ENCODE measurements around the gene GPR146. TPM values are rescaled to one million over a fixed set of nuclear protein-coding genes. Genes with fewer than 3 reads are reported as not detected.

Gene GPR146
- total RNA-seq, 1 experiment from 2014 or later: 0.95 TPM

DNA sequence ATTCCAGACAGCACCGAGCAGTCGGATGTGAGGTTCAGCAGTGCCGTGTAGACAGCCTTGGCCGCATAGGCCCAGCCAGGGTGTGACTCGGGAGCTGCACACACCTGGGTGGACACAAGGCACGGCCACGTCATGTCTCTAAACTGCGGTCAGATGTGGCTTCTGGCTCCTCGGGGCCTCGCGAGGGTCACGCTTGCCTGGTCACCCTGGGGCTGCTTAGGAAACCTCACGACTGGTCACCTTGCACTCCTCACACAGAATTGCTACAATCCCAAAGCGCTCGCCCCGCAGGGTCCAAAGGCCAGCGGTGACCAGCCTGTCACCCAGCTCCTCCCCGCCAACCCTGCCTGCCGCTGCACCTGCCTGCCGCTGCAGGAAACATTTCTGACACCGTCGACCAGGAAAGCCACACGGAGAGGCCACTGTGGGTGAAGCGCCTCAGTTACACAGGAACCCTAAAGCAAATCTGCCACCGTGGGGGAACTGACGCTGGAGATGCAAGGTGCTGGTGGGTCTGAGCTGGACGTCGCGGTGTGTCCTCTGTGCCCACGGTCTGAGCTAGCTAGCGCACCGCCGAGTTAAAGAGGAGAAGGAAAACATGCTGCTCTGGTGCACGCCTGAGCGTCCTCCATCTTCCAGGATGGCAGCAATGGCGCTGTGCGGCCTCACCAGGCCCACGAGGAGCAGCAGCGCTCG is 48.6 kb downstream of the GPR146 start:
- H3K27me3 ChIP-seq (replicated peaks; ENCODE audit: insufficient read depth, low read depth, low read length, poor library complexity): no peaks in the 10 kb centered on the region
- no peak overlapping the region for H3K4me3 ChIP-seq (ENCODE audit: low read depth, low read length, poor library complexity, severe bottlenecking)
- CTCF ChIA-PET: no interaction called here
- no peaks in the 10 kb centered on the region for H3K4me1 ChIP-seq (ENCODE audit: insufficient read depth, low read length, poor library complexity, severe bottlenecking)
- intact Hi-C loops (cut with micrococcal nuclease; ENCODE audit: unreplicated experiment): no loop called here
- POLR2A ChIA-PET (ENCODE audit: low non-redundant PET): no interaction called here
- no peak for TF ChIP-seq EZH2 (IDR thresholded peaks at IDR 0.05; ENCODE audit: borderline replicate concordance, low read depth, low read length, poor library complexity, severe bottlenecking)
- TF ChIP-seq, protein P1, sequence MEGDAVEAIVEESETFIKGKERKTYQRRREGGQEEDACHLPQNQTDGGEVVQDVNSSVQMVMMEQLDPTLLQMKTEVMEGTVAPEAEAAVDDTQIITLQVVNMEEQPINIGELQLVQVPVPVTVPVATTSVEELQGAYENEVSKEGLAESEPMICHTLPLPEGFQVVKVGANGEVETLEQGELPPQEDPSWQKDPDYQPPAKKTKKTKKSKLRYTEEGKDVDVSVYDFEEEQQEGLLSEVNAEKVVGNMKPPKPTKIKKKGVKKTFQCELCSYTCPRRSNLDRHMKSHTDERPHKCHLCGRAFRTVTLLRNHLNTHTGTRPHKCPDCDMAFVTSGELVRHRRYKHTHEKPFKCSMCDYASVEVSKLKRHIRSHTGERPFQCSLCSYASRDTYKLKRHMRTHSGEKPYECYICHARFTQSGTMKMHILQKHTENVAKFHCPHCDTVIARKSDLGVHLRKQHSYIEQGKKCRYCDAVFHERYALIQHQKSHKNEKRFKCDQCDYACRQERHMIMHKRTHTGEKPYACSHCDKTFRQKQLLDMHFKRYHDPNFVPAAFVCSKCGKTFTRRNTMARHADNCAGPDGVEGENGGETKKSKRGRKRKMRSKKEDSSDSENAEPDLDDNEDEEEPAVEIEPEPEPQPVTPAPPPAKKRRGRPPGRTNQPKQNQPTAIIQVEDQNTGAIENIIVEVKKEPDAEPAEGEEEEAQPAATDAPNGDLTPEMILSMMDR (conservative IDR thresholded peaks at IDR 0.05; ENCODE audit: low read depth, low read length): no peak
- H3K27ac ChIP-seq (ENCODE audit: low read depth, low read length, poor library complexity, severe bottlenecking): no peak overlapping the region
- no peaks in the 10 kb centered on the region for H3K36me3 ChIP-seq (ENCODE audit: insufficient read depth, low read length, poor library complexity, severe bottlenecking)
- DNase-seq (ENCODE audit: low spot score): no peak
- no peaks in the 10 kb centered on the region for H3K9me3 ChIP-seq (ENCODE audit: low read depth, low read length, poor library complexity, severe bottlenecking)
- BruUV-seq (replicated peaks): no TSS peak

DNA sequence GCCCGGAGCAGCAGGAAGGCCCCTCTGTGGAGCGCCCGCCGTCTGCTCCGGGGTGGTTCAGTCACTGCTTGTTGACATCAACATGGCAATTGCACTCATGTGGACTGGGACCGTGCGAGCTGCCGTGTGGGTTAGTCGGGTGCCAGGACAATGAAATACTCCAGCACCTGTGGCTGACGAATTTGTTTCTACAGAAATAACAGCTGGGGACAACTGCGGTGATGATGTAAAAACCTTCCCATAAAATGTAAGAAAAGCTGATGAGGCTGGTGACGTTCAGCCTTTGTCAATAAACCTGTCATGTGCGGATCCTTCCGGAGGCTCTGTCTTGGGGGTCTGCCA is 49.1 kb downstream of the GPR146 start:
- TF ChIP-seq, protein P1 (conservative IDR thresholded peaks at IDR 0.05; ENCODE audit: low read depth, low read length): no peak
- no peak for TF ChIP-seq EZH2 (IDR thresholded peaks at IDR 0.05; ENCODE audit: borderline replicate concordance, low read depth, low read length, poor library complexity, severe bottlenecking)
- Histone ChIP-seq H3K4me1 (ENCODE audit: insufficient read depth, low read length, poor library complexity, severe bottlenecking) (no peaks in the 10 kb centered on the region), H3K27me3 (replicated peaks; ENCODE audit: insufficient read depth, low read depth, low read length, poor library complexity) (no peaks in the 10 kb centered on the region), H3K27ac (ENCODE audit: low read depth, low read length, poor library complexity, severe bottlenecking) (no peak overlapping the region), H3K4me3 (ENCODE audit: low read depth, low read length, poor library complexity, severe bottlenecking) (no peak overlapping the region), H3K36me3 (ENCODE audit: insufficient read depth, low read length, poor library complexity, severe bottlenecking) (no peaks in the 10 kb centered on the region), H3K9me3 (ENCODE audit: low read depth, low read length, poor library complexity, severe bottlenecking) (no peaks in the 10 kb centered on the region)
- CTCF ChIA-PET: interaction anchor here (0.5 kb wide), 1 partner anchor 94 kb away, joined by 4 read pairs; no protein-coding TSS in a partner anchor
- no peak for DNase-seq (ENCODE audit: low spot score)
- no TSS peak for BruUV-seq (replicated peaks)
- intact Hi-C loops (cut with micrococcal nuclease; ENCODE audit: unreplicated experiment): no loop called here
- POLR2A ChIA-PET (ENCODE audit: low non-redundant PET): no interaction called here

DNA sequence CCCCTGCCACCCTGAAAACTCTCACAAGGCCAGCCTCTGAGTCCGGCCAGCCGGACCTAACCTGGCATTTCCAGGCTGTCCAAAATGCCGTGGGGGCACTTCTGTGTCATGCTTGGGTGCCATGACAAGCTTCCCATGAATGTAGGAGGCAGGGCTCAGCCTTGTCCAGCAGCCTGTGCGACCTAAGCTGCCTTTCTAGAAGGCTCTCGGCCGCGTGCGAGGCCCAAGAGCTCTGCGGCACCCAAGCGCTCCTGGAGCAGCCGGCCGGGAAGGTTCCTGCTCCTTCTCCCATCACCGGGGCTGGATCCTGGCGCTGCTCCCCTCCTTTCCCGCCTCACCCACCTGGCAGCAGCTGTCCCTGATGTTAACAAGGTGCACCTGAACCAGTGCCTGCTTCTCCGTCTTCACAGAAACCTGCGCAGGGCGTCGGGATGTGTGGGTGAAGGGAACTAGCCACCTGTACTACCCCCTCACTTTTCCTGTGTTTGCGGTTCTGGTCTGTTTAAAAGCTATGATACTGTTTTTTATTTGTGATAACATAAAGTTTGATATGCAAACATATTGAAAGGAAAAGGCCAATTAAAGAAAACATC is 49.7 kb downstream of the GPR146 start:
- Histone ChIP-seq H3K27me3 (replicated peaks; ENCODE audit: insufficient read depth, low read depth, low read length, poor library complexity) (no peaks in the 10 kb centered on the region), H3K4me3 (ENCODE audit: low read depth, low read length, poor library complexity, severe bottlenecking) (no peak overlapping the region), H3K9me3 (ENCODE audit: low read depth, low read length, poor library complexity, severe bottlenecking) (no peaks in the 10 kb centered on the region), H3K27ac (ENCODE audit: low read depth, low read length, poor library complexity, severe bottlenecking) (no peak overlapping the region), H3K4me1 (ENCODE audit: insufficient read depth, low read length, poor library complexity, severe bottlenecking) (no peaks in the 10 kb centered on the region), H3K36me3 (ENCODE audit: insufficient read depth, low read length, poor library complexity, severe bottlenecking) (no peaks in the 10 kb centered on the region)
- CTCF ChIA-PET: interaction anchor here (0.5 kb wide), 1 partner anchor 94 kb away, joined by 4 read pairs; no protein-coding TSS in a partner anchor
- no peak for DNase-seq (ENCODE audit: low spot score)
- intact Hi-C loops (cut with micrococcal nuclease; ENCODE audit: unreplicated experiment): no loop called here
- BruUV-seq (replicated peaks): no TSS peak
- TF ChIP-seq, protein P1 (conservative IDR thresholded peaks at IDR 0.05; ENCODE audit: low read depth, low read length): no peak
- no peak for TF ChIP-seq EZH2 (IDR thresholded peaks at IDR 0.05; ENCODE audit: borderline replicate concordance, low read depth, low read length, poor library complexity, severe bottlenecking)
- POLR2A ChIA-PET (ENCODE audit: low non-redundant PET): no interaction called here

Data from A673 (cell line).